ENCODE measurements around the gene RAB40C.

- TF ChIP-seq CTCF (IDR thresholded peaks at IDR 0.05 in 2 of 3, conservative IDR thresholded peaks at IDR 0.05 in 1 of 3; ENCODE audit: insufficient read depth in 2 of 3, low read depth in 1 of 3, low read length in 3 of 3) (no peak), SMAD1 (IDR thresholded peaks at IDR 0.05; ENCODE audit: low read depth, low read length, partially characterized antibody) (no peak), PRDM10 (IDR thresholded peaks at IDR 0.05; ENCODE audit: partially characterized antibody) (no peak), CTBP1 (IDR thresholded peaks at IDR 0.05; ENCODE audit: borderline replicate concordance) (no peak), MAZ (CRISPR knock-in tag; conservative IDR thresholded peaks at IDR 0.05 in 1 of 2, IDR thresholded peaks at IDR 0.05 in 1 of 2) (no peak)
These were observed 84.5 kb downstream of the RAB40C start for GRCh38 chr16:674214-674881.
